ENCODE measurements around the gene L3MBTL2. TPM values are rescaled to one million over a fixed set of nuclear protein-coding genes. Genes with fewer than 3 reads are reported as not detected.

Gene L3MBTL2
- total and polyA plus RNA-seq, 10 donors: 11.4 to 33.8 (median 22.6) TPM

DNA sequence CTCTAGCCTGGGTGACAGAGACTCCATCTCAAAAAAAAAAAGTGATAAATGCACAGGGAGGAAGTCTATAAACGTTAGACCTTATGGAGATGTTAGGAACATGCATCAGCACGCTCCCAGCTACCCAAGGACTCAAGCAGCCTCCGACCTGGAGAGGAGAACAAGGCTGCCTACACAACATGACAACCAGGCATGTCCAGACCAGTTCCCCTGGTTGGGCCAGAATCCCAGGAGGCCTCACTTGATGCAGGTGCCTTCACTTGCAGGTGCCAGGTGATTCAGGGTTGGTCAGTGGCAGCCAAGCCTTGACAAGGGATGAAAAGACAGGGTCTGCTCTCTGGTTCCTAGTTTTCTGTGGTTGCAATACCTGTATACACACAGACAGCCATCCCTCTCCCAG, 75.0 kb downstream of the L3MBTL2 start:
- intact Hi-C loops (cut with DNase I; ENCODE audit: low total_unique reads): no loop called here
- TF ChIP-seq, protein P1, sequence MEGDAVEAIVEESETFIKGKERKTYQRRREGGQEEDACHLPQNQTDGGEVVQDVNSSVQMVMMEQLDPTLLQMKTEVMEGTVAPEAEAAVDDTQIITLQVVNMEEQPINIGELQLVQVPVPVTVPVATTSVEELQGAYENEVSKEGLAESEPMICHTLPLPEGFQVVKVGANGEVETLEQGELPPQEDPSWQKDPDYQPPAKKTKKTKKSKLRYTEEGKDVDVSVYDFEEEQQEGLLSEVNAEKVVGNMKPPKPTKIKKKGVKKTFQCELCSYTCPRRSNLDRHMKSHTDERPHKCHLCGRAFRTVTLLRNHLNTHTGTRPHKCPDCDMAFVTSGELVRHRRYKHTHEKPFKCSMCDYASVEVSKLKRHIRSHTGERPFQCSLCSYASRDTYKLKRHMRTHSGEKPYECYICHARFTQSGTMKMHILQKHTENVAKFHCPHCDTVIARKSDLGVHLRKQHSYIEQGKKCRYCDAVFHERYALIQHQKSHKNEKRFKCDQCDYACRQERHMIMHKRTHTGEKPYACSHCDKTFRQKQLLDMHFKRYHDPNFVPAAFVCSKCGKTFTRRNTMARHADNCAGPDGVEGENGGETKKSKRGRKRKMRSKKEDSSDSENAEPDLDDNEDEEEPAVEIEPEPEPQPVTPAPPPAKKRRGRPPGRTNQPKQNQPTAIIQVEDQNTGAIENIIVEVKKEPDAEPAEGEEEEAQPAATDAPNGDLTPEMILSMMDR (IDR thresholded peaks at IDR 0.05 in 8 of 11, conservative IDR thresholded peaks at IDR 0.05 in 3 of 11): no peak
- TF ChIP-seq POLR2A (IDR thresholded peaks at IDR 0.05) (no peak), POLR2AphosphoS5 (IDR thresholded peaks at IDR 0.05) (no peak)
- 77 to 92% (median 86%) methylated on average over 3 of the region's 3 CpGs for WGBS, 5 donors

GRCh38 chr22:41280854-41281253, 75.7 kb downstream of the L3MBTL2 start:
- Histone ChIP-seq H3K4me3 (no peak overlapping the region), H3K36me3 (peaks cover 0 to 90% (median 50%) of the 10 kb centered on the region in 6 donors), H3K27me3 (replicated peaks in 1 of 7) (no peaks in the 10 kb centered on the region), H3K4me1 (peaks cover 0 to 51% (median 15%) of the 10 kb centered on the region in 6 donors), H3K9me3 (no peaks in the 10 kb centered on the region), H3K27ac (no peak overlapping the region)
- TF ChIP-seq POLR2A (IDR thresholded peaks at IDR 0.05) (no peak), POLR2AphosphoS5 (IDR thresholded peaks at IDR 0.05) (no peak)
- TF ChIP-seq, protein P1 (IDR thresholded peaks at IDR 0.05 in 8 of 11, conservative IDR thresholded peaks at IDR 0.05 in 3 of 11): no peak
- DNase-seq: no peak
- WGBS, 5 donors: 91 to 97% (median 95%) methylated on average over 2 of the region's 2 CpGs
- intact Hi-C loops (cut with DNase I; ENCODE audit: low total_unique reads): no loop called here

More for the DNA sequence above, 75.0 kb downstream of the L3MBTL2 start:
- Histone ChIP-seq H3K36me3 (peaks cover 0 to 98% (median 55%) of the 10 kb centered on the region in 6 donors), H3K4me3 (no peak overlapping the region), H3K27me3 (replicated peaks in 1 of 7) (no peaks in the 10 kb centered on the region), H3K9me3 (no peaks in the 10 kb centered on the region), H3K4me1 (peaks cover 0 to 44% (median 9%) of the 10 kb centered on the region in 6 donors), H3K27ac (no peak overlapping the region)
- DNase-seq: no peak

Small RNA genes within 50 kb of the gene (microRNA-seq; reads per million reads assigned to microRNA genes)
- gene MIR6889: 0 to 0.36 (median 0.28) reads per million in 3 donors

Small RNA genes within 50 kb of the gene (small RNA-seq; reads per million reads assigned to genes)
- 0 reads per million in 4 donors for gene MIR6889
- 0 reads per million in 4 donors for gene RNU6-375P

Other genes starting within 250 kb of the L3MBTL2 start
- 100 to 1,000 TPM in 6 of 7 donors, 10 to 100 TPM in 1; 93.4 to 196 (median 124) TPM for gene EP300, start 112.7 kb upstream of the L3MBTL2 start, total RNA-seq
- 10 to 100 TPM in 1 of 3 donors, 1 to 10 TPM in 2; 3.9 to 16.0 (median 4.9) TPM for gene EP300, start 112.7 kb upstream of the L3MBTL2 start, polyA plus RNA-seq
- gene CHADL, start 35.6 kb downstream of the L3MBTL2 start, total RNA-seq: 1 to 10 TPM in 4 of 7 donors, under 1 TPM in 2, not detected in 1; 0.40 to 2.2 (median 1.2) TPM
- 1 to 10 TPM in 1 of 3 donors, under 1 TPM in 2; 0.89 to 1.3 (median 0.96) TPM for gene CHADL, start 35.6 kb downstream of the L3MBTL2 start, polyA plus RNA-seq
- gene RANGAP1, start 80.9 kb downstream of the L3MBTL2 start, total RNA-seq: 10 to 100 TPM; 36.6 to 53.4 (median 43.7) TPM
- gene RANGAP1, start 80.9 kb downstream of the L3MBTL2 start, polyA plus RNA-seq: 10 to 100 TPM; 26.8 to 52.8 (median 29.0) TPM
- gene ZC3H7B, start 96.2 kb downstream of the L3MBTL2 start, total RNA-seq: 10 to 100 TPM; 38.7 to 59.1 (median 53.7) TPM
- gene ZC3H7B, start 96.2 kb downstream of the L3MBTL2 start, polyA plus RNA-seq: 10 to 100 TPM; 10.5 to 34.2 (median 11.8) TPM
- 10 to 100 TPM in 6 of 7 donors, 1 to 10 TPM in 1; 7.6 to 29.9 (median 13.6) TPM for gene TEF, start 176.6 kb downstream of the L3MBTL2 start, total RNA-seq
- gene TEF, start 176.6 kb downstream of the L3MBTL2 start, polyA plus RNA-seq: 1 to 10 TPM; 2.2 to 7.6 (median 3.0) TPM
- gene TOB2, start 241.5 kb downstream of the L3MBTL2 start, total RNA-seq: 10 to 100 TPM; 30.9 to 52.4 (median 44.8) TPM
- 10 to 100 TPM in 1 of 3 donors, 1 to 10 TPM in 2; 7.5 to 17.1 (median 8.9) TPM for gene TOB2, start 241.5 kb downstream of the L3MBTL2 start, polyA plus RNA-seq

All from spleen (tissue), 11 donors.